Measurements from ENCODE around the gene ANKRD34A.

- TF ChIP-seq POLR2AphosphoS5 (IDR thresholded peaks at IDR 0.05; ENCODE audit: low read depth, low read length) (no peak), ATF2 (IDR thresholded peaks at IDR 0.05; ENCODE audit: low read length) (no peak), CTCF (IDR thresholded peaks at IDR 0.05; ENCODE audit: control extremely low read depth in 1 of 3, insufficient read depth in 1 of 3, low read depth in 1 of 3, low read length in 3 of 3) (no peak), CBX8 (IDR thresholded peaks at IDR 0.05; ENCODE audit: borderline replicate concordance, low read depth, low read length) (no peak), ATF3 (IDR thresholded peaks at IDR 0.05; ENCODE audit: insufficient read depth, low read depth, low read length) (no peak), CEBPB (IDR thresholded peaks at IDR 0.05; ENCODE audit: low read depth, low read length) (no peak), GABPA (IDR thresholded peaks at IDR 0.05; ENCODE audit: borderline replicate concordance, insufficient read depth, low read length) (no peak), TAF7 (optimal IDR thresholded peaks at IDR 0.05; ENCODE audit: borderline replicate concordance, low read depth, low read length) (no peak), EZH2 (IDR thresholded peaks at IDR 0.05; ENCODE audit: low read depth, low read length, severe bottlenecking) (no peak), HDAC6 (IDR thresholded peaks at IDR 0.05; ENCODE audit: low read depth, low read length) (no peak), CBX5 (IDR thresholded peaks at IDR 0.05; ENCODE audit: low read depth, low read length) (no peak), SP4 (IDR thresholded peaks at IDR 0.05; ENCODE audit: low read length) (no peak), EP300 (IDR thresholded peaks at IDR 0.05; ENCODE audit: borderline replicate concordance in 1 of 2, low read depth in 2 of 2, low read length in 2 of 2) (no peak)
Measured at GRCh38 chr1:145944532-145944931, 19.8 kb downstream of the ANKRD34A start.

All from H1 (cell line).